Superior temporal gyrus (tissue), 1 donor: ENCODE results near the gene SEMA3D.

Source experiments
- DNase-seq: peaks from one replicate; pipeline ENCODE4 v3.0.0-alpha.2; 2016; ENCODE audit errors: extremely low spot score

Gene SEMA3D

DNA sequence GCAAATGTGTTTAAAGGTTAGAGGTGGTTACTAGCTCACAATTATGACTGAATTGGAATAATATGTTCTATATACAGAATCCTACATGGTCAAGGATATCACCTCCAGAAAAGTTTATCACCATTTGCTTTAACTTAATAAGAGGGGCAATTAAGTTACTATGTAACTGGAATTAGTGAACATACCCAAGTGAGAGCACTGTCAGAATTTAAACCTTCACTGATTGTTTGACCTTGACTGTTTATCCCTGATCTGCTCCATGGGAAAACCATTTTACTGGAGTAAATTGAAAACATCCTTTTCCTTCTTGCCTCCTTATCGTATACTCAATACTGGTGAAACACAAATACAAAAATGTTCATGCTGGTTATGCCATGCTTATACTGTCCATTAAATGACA, 107.4 kb downstream of the SEMA3D start:
- DNase-seq: no peak

DNA sequence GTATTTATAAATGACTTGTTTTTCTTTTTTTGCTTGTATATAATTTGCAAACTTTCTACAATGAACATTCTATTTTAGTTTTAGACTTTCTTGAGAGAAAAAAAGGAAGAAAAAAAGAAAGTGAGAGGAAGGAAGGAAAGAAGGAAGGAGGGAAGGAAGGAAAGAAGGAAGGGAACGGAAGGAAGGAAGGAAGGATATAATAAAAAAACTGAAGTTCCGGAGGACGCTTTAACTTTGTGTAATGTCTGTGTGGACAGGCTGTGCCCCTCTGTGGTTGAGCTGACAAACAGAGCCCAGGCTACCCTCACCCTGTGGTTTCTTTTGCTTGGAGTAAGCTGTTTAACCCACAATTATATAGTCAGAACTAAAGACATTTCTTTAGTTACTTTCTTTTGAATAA, 108.7 kb downstream of the SEMA3D start:
- DNase-seq: no peak

DNA sequence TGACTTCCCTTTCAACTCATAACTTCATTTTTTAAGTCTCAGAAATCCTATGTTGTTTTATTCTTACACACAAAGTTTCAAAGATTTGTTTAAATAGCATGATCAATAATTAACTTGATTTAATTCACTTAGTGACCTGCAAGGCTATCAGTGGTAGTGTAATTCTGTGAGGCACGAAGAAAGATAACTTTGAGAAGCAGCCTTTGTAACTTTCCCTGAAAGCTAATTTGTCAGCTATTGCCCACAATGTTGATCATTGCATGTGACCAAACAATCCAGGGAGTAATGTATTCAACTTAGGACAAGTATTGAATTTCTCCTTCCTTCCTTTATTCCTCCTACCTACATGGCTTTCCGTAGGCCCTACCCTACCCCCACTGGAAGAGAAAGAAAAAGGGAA, 111.0 kb downstream of the SEMA3D start:
- DNase-seq: no peak

DNA sequence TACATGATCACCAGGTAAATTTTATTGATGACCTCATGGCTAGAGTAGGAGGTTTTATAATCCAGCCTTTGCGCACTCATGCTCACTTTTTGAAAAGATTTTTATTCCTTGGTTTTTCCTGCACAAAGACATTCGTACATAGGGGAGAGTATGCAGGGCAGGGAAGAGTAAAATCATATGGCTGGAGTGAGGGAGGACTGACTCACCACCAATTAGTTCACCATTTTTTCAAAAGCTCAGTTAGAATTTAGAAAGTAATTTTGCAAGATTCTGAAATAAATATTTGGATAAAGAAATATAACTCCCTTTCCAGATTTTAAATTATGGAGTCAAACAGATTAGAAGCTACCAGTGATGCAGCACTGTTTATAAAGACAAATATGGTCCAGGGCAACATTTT, 111.9 kb downstream of the SEMA3D start:
- DNase-seq: no peak

DNA sequence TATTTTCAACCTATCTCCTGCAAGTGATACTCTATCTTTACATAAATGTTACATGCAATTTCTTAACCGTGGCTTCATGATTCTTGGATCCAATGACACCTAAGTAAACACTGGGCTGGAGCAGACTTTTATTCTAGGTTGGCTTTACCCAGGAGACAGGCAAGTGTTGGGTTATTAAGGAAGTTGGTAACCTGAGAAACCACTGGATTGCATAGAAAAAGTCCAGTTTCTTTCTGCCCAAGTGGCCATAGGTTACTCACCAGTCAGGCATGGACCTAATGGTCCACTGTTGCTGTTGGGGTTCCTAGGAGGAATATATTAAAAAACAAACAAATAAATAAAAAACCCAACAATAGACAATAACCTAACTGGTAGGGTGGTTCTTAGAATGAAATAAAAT, 112.8 kb downstream of the SEMA3D start:
- DNase-seq: no peak

DNA sequence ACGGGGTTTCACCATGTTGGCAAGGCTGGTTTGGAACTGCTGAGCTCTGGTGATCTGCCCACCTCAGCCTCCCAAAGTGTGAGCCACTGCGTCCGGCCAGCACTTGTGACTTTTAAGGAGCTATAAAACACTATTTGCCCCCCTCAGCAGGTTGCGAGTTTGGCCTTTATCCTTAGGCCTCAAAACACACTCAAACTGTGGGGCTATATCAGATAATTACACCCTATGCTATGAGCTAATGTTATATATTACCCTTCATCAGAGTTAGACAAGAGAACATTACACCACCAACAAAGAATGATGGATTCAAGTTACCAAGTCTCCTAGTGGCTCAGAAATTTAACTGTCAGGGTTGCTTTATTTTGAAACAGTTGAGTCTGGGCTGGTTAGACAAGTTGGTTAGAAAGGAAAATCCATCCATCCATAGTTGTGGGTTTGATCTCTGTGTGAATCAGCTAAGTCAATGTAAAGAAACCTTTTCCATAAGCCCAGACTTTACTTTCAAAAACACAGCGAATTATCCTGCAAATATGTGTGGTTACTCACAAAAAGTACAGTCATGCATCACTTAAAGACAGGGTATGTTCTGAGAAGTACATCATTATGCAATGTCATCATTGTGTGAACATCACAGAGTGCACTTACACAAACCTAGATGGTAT, 115.8 kb downstream of the SEMA3D start:
- no peak for DNase-seq

DNA sequence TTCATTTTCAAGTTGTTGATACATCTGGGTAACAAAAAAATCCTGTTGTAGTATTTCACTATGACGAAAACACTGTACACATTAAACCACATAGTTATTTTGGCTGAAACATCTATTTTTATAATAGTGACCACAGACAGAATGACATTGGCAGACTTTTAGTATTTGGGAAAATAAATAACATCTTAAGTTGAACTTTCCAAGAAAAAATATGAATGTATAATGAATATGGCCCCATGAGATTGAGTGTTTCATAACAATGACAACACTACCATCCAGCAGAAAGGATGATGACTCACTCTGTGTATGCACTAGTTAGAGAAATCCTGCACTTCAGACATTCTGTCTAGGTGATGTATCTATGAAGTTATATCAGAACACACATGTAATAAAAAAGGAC, 118.1 kb downstream of the SEMA3D start:
- no peak for DNase-seq

DNA sequence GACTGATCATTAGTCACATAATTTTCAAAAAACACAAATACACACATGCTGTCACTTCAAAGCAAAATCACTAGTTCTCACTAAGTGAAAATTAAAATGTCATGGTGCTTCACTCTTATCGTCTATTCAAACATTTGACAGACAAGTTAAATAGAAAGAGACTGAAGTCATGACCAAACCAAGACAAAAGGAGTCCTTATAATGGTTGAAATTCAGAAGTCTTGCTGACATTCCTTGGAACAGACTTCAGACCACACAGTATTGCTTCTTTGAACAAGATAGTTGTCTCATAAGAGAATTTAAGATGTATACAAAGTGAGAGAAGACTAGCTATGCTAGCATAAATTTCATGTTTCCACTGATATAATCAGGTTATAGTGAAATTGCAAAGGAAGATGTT, 119.5 kb downstream of the SEMA3D start:
- no peak for DNase-seq

DNA sequence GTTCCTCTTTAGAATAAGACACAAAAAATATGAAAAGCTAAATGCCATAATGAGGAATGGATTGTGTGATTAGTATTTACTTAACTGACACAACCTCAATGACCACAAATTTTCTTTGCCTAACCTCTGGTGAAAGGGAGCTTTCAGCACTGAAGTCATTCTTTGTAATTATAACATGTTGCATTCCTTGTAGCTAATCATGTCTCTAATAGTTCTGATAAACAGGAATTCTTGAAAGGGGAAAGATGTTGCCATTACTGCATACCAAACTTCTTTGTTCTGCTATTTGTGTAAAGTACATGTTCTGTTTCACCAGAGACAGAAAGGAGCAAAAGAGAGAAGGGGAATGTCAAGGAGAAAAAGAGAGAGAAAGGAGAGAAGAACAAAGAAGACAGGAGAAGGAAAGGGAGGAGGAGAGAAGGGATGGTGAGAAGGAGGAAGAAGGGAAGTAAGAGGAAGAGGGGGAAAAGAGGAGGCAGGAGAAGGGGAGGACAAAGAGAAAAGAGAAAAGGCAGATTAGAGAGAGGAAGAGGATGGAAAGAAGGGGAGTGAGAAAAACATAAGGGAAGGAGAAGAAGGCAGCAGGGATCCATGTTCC, 120.9 kb downstream of the SEMA3D start:
- no peak for DNase-seq

DNA sequence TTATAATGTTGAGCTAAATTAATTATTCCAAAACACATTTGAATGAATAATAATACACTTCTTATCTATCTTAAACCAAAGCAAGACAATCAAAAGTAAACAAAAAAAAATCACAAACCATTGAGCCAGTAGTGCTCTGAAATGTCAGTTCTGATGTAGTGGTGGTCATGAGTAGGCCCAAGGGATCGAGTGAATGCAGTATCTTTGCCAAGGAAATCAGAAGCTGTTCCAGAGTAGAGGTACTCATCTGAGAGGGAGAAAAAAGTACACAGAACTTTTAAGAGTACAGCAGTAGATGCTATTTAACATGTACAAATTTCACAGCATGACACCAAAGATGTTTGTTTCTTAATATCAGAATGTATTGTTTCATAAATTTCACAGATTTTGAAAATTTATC, 121.5 kb downstream of the SEMA3D start:
- DNase-seq: no peak

DNA sequence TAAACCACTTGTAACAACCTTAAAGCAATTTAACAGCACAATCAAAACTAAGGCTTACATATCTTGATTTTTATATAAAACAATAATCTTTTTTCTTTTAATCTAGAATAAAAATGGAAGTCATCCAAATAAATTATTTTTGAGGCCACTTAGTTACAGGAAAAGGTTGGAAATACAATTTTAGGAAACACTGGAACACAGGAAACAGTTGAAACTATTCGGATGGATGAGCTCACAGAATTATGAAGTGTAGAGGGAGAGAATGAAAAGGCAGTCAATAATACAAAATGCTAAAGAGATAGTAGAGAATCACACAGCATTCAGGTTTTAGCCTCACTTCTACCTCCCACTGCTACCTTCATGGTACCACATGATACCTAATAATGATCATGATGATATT, 124.2 kb downstream of the SEMA3D start:
- no peak for DNase-seq

DNA sequence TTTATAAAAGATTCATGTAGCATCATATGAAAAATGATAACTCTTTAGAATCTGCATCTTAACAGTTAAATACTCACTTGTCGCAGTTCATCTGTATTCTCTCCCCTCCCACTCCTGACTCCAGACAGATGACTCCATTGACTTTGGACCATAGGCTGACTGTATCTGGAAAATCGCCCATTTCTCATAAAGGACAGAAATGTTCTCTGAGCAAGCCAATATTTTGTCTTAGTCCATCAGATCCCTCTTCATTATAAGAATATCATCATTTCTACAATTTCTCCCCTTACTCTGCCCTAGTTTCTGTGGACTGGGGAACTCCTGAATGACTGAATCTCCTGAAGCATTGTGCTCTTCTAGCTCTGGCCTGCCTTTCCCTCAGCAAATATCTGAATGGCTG, 125.4 kb downstream of the SEMA3D start:
- DNase-seq: no peak

DNA sequence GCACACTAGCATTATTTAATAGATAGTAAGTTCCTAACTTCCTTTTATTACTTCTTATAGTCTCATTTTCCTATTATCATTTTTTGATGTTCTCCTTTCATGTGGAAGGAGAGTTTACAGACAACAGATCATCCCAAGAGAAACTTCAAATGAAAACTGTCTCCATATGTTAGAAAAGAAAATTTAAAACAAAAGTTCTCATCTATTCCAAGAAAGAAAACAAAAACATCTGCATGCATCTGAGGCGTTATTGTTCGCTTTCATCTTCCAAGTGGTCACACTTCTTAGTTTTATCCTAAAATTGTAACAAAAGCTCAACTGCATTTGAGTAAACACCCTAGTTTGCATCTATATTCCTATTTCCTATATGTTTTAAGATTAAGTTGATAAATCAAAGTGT, 126.2 kb downstream of the SEMA3D start:
- DNase-seq: no peak

DNA sequence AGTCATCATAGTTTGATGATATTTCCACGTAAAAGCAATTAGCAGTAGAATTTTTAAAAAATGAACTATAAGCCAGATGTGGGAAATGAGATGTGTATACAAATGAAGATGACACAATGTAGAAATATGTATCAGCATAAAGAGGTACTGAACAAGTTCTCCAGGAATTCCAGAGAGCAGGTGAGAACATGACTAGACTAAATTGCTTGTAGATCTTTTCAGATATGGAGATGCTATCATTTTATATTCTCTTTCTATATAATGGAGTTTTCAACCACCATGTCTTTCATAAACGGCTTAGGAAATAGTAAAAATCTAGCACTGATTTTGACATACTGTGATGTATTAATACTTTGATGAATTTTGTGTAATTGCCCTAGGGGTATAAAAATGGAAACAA, 130.9 kb downstream of the SEMA3D start:
- DNase-seq: no peak

DNA sequence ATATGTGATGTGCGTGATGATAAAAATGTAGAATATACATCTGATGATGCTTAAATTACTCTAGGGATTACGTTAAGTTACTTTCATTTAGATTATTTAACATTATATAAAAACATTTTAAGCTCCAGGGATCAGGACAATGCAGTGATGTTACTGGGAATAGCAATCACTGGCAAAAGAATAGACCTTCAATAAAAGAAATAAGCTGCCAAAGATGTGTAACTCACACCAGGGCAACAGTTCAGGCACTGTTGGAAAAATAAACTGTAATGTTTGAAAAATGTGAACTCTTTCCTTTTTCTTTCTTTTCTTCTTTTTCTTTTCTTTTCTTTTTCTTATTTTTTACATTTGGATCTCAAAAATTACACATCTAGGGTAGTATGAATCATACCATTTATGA, 131.7 kb downstream of the SEMA3D start:
- DNase-seq: no peak

DNA sequence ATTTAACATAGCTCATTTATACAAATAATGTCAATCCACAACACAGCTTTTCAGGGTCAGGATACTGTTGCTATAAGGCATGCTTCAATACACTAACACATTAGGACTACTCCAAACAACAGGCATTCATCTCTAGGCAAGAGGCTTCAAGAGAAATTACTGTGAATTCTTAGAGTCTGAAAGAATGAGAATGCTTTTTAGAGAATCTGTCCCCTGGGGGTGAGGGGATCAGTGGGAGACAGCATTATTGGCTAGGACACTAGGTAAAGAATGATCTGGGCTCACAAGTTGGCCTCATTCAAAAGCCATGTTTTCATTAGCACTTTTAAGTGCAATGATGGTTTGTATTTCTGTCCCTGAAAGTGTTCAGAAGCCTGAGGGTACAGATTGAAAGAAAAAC, 132.6 kb downstream of the SEMA3D start:
- DNase-seq: no peak

DNA sequence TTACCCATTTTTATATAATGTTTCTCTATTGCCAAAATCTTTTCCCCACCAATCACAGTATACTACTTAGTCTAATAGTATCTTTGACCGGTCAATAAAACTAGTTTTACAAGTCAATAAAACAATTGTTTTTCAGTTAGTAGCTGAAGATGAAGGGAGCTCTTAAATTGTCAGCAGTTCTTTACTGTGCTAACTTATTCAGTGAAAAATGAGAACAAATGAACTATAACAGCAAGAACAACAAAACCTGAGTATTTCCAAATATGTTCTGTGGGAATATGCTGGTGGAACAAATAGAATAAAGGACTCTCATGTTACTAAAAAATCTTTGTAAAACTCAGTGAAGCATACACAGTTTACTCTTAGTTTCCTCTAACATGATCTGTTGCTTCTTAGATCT, 134.0 kb downstream of the SEMA3D start:
- no peak for DNase-seq

DNA sequence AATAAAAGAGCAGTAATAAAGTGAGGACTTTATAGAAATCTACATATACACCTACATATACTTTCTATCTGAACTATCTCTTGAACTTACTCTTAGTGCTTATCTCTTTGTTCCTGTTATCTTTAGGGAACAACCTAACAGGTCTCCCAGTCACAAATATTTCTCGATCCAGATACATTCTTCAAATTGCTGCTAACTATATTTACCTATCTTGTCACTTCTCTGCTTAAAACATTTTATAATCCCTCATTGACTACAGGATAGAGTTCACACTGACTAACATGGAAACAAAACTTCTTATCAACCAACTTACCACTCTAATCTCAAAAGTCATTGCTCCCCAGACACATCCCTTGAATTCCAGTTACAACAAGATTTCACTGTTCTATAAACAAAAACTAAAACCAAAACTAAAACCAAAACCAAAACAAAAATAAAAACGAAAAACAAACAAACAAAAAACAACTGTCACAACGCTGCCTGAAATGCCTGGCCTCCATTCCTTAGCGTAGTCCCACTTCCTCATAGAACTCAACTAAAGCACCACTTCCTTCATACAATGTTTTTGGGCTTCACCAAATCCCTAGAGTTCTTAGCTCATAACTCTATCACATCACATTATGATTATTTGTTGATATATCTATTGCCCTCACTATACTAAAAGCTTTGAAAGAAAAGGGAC, 134.7 kb downstream of the SEMA3D start:
- no peak for DNase-seq

DNA sequence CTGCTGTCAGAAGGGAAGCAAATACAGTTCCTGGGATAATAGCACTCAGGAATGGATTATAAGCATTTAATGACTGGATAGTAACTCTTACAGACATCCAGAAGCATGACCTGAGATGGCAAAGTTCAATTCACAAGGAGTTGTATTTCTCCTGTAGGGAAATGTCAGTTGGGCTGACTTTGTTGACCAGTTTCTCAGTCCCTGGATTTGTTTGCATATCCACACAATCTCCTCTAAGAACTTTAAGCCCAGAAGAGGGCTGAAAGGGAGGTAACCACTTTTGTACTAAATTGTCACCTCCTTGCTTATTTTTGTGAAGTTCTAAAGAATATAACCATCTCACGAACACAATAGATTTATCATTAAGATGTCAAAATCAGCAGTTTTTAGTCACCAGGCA, 140.3 kb downstream of the SEMA3D start:
- no peak for DNase-seq

DNA sequence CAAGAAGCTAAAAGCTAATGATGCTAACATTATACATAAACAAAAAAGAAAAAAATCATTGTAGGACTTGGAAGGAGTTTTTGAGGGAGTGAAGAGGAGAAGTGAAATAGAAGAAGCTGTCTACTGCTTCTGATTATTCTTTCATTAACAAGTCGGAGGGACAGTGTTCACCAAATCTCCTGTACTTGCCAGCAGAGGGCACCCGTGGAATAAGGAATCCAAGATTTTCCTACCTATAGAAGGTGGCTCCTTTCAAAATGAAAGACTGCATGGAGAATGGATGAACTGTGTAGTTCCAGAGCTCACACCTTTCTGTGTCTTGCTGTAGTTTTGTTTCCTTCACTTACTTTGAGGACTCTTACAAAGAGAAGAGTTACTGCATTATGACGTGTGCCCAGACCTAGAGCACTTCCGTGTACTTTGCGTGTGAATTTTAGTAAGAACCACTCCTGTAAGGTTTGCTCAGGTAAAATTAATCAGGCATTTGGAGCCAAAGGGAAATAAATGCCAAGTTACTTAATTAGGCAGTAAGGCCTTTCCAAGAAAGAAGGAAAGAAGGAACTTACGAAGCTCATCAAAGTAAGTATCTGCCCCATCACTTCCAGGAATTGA, 145.1 kb downstream of the SEMA3D start:
- peak; percentile 86 for DNase-seq

DNA sequence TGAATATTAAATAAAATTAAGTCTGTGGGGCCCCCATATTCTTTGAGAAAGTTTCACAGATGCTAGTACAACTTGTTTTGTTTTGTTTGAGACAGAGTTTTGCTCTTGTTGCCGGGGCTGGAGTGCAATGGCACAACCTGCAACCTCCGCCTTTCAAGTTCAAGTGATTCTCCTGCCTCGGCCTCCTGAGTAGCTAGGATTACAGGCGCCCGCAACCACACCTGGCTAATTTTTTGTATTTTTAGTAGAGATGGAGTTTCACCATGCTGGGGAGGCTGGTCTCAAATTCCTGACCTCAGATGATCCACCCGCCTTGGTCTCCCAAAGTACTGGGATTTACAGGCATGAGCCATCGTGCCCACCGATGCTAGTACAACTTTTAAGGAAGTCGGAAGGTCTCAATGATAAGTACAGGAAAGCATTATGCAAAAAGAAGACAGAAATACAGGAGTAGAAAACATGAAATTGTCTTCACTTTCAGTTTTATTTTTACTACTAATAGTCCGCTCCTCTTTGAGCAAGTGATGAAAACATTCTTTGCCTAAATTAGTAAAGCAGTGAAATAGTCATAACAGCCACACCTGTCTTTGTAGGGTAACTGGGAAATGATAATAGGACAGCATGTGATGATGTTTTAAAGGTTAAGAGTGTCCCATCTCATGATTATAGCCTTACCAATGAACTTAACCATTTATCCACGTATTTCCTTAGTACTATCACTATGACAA, 147.5 kb downstream of the SEMA3D start:
- DNase-seq: no peak

DNA sequence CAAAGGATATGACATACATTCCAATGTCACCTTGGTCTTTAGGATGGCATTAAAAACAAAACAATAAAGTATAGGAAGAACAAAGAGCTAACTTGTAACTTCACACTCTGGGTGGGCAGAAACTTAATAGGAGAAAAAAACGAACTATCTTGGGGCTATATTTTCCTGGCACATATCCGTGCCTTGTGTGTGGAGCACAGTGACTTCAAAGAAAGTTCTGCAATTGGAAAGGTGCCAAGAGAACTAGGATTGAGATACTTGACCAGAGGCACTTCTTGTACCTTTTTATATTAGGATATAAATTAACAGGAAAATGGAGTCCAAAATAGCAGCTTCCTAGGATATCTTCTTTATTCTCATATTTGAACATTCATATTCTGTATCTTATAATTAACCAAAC, 148.4 kb downstream of the SEMA3D start:
- no peak for DNase-seq
